ENCODE data around the gene CDC42BPA.
A peak's percentile ranks its signal among the peaks of the same experiment; 100 is the strongest.
"Not testable (repeated sequence)": the region's sequence is repeated elsewhere in the genome, so short reads cannot be mapped to it uniquely, and the experiment has no call there.

Gene CDC42BPA

GRCh38 chr1:227351443-227351842, 33.2 kb upstream of the CDC42BPA start:
- no peak for TF ChIP-seq CTCF (IDR thresholded peaks at IDR 0.05; ENCODE audit: low read depth, low read length)

GRCh38 chr1:227349967-227350366, 31.7 kb upstream of the CDC42BPA start:
- DNase-seq (ENCODE audit: low read depth in 2 of 2): no peak
- H3K4me3 ChIP-seq (replicated peaks in 1 of 2; ENCODE audit: low read depth in 2 of 2, low read length in 2 of 2): no peak overlapping the region
- TF ChIP-seq CTCF (IDR thresholded peaks at IDR 0.05; ENCODE audit: low read depth, low read length): no peak

More at GRCh38 chr1:227351443-227351842, 33.2 kb upstream of the CDC42BPA start:
- H3K4me3 ChIP-seq (replicated peaks in 1 of 2; ENCODE audit: low read depth in 2 of 2, low read length in 2 of 2): no peak overlapping the region
- peak; percentile 29 to 70 for DNase-seq (ENCODE audit: low read depth in 2 of 2)

- TF ChIP-seq CTCF (IDR thresholded peaks at IDR 0.05; ENCODE audit: low read depth, low read length): no peak
- DNase-seq (ENCODE audit: low read depth in 2 of 2): peak; percentile 91 to 96
- H3K4me3 ChIP-seq (replicated peaks in 1 of 2; ENCODE audit: low read depth in 2 of 2, low read length in 2 of 2): no peak overlapping the region
Measured at GRCh38 chr1:227343727-227344551, 25.6 kb upstream of the CDC42BPA start.

- TF ChIP-seq CTCF (IDR thresholded peaks at IDR 0.05; ENCODE audit: low read depth, low read length): no peak
- DNase-seq (ENCODE audit: low read depth in 2 of 2): no peak
- H3K4me3 ChIP-seq (replicated peaks in 1 of 2; ENCODE audit: low read depth in 2 of 2, low read length in 2 of 2): no peak overlapping the region
Measured at GRCh38 chr1:227343206-227343605, 24.9 kb upstream of the CDC42BPA start.

- no peak for DNase-seq (ENCODE audit: low read depth in 2 of 2)
- TF ChIP-seq CTCF (IDR thresholded peaks at IDR 0.05; ENCODE audit: low read depth, low read length): no peak
- no peak overlapping the region for H3K4me3 ChIP-seq (replicated peaks in 1 of 2; ENCODE audit: low read depth in 2 of 2, low read length in 2 of 2)
Measured at GRCh38 chr1:227342075-227342829, 24.0 kb upstream of the CDC42BPA start.

GRCh38 chr1:227336136-227336535, 17.8 kb upstream of the CDC42BPA start:
- not testable (repeated sequence) for DNase-seq (ENCODE audit: low read depth in 2 of 2); H3K4me3 ChIP-seq (replicated peaks in 1 of 2; ENCODE audit: low read depth in 2 of 2, low read length in 2 of 2)

All from cardiac fibroblast (primary cell).